GM21528 (cell line): ENCODE data around the gene CACNA1B.
"Not testable (repeated sequence)": the region's sequence is repeated elsewhere in the genome, so short reads cannot be mapped to it uniquely, and the experiment has no call there.

Source experiments
- ATAC-seq: cut with Tn5 transposase; IDR thresholded peaks from one replicate; pipeline ENCODE4 v1.9.1; 2021; ENCODE audit warnings: mild to moderate bottlenecking, moderate library complexity; ENCODE audit not compliant: unreplicated experiment, low FRiP score

Gene CACNA1B

DNA sequence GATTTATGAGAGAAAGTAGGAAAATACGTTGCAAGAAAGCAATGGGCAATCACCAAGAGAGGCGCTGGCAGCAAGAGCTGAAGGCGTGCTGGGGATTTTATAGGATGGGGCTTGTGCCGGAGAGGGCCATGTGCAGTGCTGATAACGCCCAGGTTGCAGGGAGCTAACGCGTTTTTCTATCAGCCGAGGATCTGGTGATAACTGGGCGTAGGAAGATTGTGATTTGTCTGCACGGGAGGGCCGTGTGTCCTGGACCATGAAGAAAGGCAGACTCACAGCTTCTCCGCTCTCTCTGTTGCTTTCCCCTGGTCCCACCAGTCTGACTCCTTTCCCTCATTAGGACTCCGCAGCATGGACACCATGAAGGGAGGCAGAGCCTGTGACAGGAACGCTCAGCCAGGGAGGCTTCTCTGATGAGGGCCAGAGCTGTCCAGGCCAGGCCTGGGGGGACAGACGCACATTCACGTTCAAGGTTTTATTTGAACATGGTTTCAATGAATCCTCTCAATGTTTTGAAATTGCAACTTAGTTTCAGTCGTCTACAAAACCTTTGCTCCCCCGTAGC, 11.9 kb upstream of the CACNA1B start:
- no peak for ATAC-seq

GRCh38 chr9:137866226-137867141, 11.1 kb upstream of the CACNA1B start:
- no peak for ATAC-seq

- no peak for ATAC-seq
Observed at GRCh38 chr9:137870432-137870831, 7.2 kb upstream of the CACNA1B start.

DNA sequence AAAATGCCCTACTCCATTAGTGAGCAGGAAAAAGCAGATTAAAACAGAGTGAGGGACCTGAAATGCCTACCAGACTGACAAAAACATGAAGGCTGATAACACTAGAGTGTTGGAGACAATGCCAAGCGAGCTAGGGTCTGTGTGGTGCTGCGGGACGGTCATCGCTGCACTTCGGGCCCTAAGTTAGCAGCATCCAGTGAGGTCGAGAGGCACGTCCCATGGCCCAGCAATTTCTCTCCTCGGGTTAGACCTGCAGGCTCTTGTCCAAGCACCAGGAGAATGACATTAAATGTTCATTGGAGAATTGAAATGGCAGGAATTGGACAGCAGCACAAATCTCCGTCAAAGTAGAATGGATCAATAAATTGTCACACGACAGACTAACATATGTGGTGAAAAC, 5.3 kb upstream of the CACNA1B start:
- ATAC-seq, result no peak

DNA sequence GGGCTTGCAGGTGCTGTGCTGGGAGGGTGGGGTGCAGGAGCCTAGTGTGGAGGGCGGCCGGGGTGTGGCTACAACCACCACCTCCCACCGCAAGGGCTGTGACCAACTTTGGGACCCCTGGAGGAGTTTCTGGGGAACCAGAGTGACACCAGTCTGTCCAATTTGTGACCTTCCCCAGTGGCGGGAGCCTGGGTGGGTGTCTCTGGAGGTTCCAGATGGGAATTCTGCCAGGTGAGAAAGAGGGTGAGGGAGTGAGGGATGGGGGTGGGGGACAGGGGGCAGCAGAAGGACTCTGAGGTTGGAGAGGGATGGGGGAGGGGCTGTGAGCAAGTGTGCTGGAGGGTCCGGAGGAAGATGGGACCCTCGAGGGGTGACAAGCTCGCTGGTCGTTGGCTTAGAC, 4.2 kb upstream of the CACNA1B start:
- ATAC-seq, result no peak

DNA sequence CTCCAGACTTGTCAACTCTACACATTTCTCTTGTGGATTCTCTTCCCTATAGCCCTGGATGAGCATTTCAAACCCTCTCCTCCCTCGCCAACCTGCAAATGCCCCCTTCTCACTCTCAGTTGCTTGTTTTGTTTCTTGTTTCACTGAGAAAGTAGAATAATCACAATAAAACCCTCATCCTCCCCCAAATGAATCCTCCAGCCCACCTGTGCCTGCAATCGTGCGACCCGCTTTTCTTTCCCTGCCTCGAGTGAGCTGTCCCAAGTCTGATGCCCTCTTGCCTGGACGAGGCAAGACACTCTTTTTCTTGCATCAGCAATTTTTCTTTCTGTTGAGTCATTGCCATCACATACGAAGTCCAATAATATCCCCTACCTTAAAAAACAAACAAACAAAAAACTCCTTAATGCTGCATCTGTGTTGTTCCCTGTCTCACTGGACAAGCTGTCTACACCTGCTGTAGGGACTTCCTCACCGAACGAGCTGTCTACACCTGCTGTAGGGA, 3.7 kb upstream of the CACNA1B start:
- no peak for ATAC-seq

GRCh38 chr9:137875354-137875753, 2.2 kb upstream of the CACNA1B start:
- ATAC-seq, result no peak

GRCh38 chr9:137875846-137876245, 1.7 kb upstream of the CACNA1B start:
- no peak for ATAC-seq

GRCh38 chr9:137876269-137876668, 1.3 kb upstream of the CACNA1B start:
- no peak for ATAC-seq

DNA sequence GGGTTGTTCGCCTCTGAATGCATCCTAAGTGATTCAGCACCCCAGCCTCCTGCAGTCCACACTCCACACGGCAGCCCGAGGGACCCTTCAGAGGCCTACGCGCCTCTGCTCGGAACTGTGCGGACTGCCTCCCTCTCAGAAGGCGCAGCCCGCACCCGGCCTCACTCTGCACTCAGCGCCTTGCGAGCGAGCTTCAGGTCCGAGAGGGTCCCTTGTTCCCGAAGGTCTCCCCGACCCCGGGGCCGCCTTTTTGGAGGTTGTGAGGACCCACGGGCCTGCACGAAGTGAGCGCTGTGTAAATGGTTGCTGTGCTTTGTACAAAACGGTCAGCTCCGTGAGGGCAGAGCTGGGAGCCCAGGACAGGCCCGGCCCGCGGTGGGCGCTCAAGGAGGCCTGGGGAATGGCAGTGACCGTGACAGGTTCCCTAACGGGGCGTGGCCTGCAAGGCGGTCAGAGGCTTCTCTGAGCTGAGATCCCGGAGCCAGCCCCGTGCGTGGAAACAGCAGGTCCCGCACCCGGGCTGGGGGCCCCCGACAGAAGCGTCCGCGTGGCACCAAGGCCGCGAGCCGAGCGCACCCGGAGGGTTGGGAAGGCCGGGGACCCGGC, 698 bp upstream of the CACNA1B start:
- no peak for ATAC-seq

DNA sequence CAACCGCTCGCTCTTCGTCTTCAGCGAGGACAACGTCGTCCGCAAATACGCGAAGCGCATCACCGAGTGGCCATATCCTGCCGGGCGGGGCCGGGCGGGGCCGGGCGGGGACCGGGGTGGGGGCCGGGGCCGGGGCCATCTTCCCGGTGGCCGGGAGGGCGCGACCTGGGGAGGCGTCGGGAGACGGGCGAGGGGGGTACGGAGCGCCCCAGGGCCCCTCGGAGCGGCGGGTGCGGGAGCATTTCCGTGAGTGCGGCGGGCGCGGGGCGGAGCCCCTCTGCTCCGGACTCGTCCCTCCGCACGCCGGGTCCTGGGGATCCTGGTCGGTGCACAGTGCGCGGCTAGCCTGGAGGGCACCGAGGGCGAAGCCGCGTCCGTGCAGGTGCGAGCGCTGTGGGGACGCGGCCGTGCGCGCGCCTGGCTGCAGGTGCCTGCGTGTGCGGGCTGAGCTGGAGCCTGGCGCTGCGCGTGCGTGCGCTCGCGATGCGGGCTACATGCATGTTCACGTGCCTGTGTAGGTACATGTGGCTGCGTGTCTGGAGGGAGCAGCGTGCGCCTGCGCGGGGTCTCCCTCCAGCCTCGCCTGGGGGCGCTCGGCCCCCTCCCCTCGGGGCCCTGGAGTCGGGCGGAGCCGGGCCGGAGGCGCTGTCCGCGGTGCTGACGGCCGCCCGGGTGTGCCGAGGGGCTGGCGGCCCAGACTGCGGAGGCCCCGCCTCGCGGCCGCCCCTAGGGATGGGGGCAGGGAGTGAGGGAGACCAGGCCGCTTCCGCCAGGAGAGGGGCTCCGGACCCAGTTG, 762 bp downstream of the CACNA1B start:
- ATAC-seq, result no peak

GRCh38 chr9:137879052-137879451, 1.5 kb downstream of the CACNA1B start:
- no peak for ATAC-seq

DNA sequence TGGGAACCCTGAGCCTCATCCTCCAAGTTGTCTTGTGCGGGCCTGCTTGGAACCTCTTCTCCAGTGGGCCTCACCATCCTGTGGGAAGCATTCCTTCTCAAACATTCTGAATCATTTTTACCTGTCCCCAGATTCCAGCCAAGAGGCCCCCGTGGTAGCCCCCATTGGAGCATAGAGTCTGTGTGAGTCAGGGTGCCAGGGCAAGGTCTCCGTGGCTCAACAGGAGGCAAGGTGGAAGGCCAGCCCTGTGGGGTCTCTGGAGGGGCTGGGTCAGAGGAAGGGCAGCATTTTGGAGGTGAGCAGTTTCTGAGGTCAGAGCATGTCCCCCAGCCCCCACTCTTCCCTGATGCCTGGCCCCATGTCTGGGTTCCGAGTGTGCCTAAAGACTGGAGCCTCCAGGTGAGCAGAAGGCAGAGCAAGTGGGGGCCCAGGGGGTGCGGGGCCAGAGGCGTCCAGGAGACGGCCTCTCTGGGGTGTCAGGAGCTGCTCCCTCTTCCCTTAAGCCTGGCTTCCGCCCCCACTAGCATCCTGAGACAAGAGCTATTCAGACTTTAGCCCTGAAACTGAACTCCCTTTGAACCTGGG, 2.1 kb downstream of the CACNA1B start:
- no peak for ATAC-seq

DNA sequence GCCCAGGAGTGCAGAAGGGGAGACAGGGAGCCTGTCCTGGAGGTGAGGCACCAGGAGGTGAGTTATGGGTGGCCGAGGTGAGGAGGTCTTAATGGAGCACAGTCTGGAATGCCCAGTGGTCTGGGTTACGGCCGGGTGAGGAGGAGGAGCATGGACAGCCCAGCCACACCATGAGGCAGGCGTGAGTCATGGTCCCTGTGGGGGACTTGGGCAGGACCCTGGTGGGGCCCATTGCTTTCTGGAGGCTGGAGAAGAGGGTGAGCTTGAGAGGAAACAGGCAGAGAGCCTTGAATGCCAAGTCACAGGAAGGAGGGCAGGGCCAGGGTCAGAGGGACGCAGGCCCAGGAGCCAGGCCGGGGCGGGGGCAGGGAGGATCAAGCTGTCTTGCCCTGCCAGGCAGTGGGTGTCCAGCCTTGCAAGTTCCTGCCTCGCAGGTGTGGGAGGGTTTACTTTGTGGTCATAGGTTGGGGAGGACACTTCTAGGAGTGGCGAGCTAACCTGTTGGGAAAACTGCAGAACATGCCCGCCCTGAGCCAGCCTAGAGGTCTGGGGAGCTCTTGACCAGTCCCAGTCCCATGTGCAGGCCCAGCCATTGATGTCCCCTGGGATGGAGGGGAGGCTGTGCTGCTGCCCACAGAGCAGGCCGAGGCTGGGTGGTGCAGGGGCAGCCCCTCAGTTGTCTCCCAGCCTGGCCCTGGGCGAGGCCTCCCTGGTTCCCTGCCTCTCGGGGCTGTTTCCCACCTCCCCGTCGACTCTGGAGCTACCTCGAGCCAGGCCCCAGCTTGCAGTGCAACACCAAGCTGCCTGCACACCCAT, 2.8 kb downstream of the CACNA1B start:
- ATAC-seq, result no peak

- ATAC-seq, result no peak
Observed at GRCh38 chr9:137880976-137881530, 3.5 kb downstream of the CACNA1B start.

- ATAC-seq, result no peak
Observed at GRCh38 chr9:137881591-137882505, 4.3 kb downstream of the CACNA1B start.

DNA sequence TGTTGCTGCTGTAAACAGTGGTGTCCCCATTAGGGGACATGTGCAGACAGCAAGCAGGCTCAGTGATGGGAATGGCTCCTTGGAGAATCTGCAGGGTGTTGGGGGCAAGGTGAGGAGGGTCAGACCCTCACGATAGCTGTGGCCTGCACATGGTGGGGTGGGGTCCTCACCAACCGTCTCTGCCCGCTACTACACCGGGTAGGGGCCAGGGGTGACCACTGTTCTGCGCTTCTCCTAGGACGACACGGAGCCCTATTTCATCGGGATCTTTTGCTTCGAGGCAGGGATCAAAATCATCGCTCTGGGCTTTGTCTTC, 4.9 kb downstream of the CACNA1B start:
- no peak for ATAC-seq

- ATAC-seq, result not testable (repeated sequence)
Observed at GRCh38 chr9:137883977-137884376, 6.4 kb downstream of the CACNA1B start.
